OCI-LY1 (cell line): Measurements from ENCODE around the gene ANAPC2.

ENCODE experiments used
- EZH2 ChIP-seq: fragments of 200-600 bp; sonication (generic), shearing (Covaris generic); IDR thresholded peaks from 2 replicates; pipeline ENCODE4 v1.8.0; 2017; ENCODE audit warnings: borderline replicate concordance, mixed run types, mild to moderate bottlenecking, antibody characterized with exemption, low read length, moderate library complexity, mixed read lengths
- TF ChIP-seq, protein P1 (sequence below): fragments of 200-600 bp; sonication (generic), shearing (Covaris generic); IDR thresholded peaks from 2 replicates; pipeline ENCODE4 v1.5.1; 2017; ENCODE audit warnings: mild to moderate bottlenecking, antibody characterized with exemption, low read length, moderate library complexity, mixed read lengths

DNA sequence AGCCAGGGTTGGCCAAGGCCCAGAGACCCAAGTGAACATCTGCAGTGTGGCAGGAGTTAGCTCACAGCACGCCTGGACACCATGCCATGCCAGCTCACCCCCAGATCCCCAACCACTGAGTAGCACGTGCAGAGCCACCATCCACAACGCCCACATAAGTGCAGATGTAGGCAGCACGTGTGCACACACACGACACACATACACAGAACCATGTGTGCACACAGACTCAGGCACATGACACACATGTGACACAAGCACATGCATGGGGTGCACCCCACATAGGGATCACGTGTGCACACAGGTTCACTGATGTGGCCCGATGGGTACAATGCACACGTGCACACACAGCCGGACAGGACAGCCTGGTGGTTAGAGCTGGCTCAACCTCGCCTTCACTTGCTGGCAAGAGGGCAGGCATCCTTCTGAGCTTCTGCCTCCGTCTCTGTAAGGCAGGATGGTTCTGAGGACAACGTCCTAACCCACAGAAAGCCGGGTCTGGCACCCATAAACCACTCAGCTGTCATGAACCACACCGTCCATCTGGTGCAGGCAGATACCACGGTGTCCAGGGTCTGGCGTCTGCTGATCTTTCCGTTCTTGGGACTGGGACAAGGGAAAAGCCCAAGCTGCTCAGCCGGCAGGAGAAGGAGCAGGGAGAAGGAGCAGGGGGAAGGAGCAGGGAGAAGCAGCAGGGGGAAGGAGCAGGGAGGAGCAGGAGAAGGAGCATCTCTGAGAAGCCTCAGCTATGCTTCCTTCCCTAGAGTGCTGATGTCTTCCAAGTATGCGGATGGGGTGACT is 30.5 kb downstream of the ANAPC2 start:
- no peak for TF ChIP-seq EZH2
- TF ChIP-seq, protein P1, sequence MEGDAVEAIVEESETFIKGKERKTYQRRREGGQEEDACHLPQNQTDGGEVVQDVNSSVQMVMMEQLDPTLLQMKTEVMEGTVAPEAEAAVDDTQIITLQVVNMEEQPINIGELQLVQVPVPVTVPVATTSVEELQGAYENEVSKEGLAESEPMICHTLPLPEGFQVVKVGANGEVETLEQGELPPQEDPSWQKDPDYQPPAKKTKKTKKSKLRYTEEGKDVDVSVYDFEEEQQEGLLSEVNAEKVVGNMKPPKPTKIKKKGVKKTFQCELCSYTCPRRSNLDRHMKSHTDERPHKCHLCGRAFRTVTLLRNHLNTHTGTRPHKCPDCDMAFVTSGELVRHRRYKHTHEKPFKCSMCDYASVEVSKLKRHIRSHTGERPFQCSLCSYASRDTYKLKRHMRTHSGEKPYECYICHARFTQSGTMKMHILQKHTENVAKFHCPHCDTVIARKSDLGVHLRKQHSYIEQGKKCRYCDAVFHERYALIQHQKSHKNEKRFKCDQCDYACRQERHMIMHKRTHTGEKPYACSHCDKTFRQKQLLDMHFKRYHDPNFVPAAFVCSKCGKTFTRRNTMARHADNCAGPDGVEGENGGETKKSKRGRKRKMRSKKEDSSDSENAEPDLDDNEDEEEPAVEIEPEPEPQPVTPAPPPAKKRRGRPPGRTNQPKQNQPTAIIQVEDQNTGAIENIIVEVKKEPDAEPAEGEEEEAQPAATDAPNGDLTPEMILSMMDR: no peak
